Stimulated activated CD4-positive, alpha-beta T cell treated with anti-CD3 and anti-CD28 coated beads, Interleukin-12 subunit alpha, Interleukin-12 subunit beta, amount 100 ng/mL, for 24 hours (primary cell): ENCODE results near the gene PNMT.
A peak's percentile ranks its signal among the peaks of the same experiment; 100 is the strongest.
"Not testable (repeated sequence)": the region's sequence is repeated elsewhere in the genome, so short reads cannot be mapped to it uniquely, and the experiment has no call there.

Experiments
- DNase-seq, 2 experiments: peaks; one replicate each; pipeline ENCODE4 v3.0.0-alpha.2; 2020; ENCODE audit warnings: low read depth in 2 of 2

The PNMT gene

DNA sequence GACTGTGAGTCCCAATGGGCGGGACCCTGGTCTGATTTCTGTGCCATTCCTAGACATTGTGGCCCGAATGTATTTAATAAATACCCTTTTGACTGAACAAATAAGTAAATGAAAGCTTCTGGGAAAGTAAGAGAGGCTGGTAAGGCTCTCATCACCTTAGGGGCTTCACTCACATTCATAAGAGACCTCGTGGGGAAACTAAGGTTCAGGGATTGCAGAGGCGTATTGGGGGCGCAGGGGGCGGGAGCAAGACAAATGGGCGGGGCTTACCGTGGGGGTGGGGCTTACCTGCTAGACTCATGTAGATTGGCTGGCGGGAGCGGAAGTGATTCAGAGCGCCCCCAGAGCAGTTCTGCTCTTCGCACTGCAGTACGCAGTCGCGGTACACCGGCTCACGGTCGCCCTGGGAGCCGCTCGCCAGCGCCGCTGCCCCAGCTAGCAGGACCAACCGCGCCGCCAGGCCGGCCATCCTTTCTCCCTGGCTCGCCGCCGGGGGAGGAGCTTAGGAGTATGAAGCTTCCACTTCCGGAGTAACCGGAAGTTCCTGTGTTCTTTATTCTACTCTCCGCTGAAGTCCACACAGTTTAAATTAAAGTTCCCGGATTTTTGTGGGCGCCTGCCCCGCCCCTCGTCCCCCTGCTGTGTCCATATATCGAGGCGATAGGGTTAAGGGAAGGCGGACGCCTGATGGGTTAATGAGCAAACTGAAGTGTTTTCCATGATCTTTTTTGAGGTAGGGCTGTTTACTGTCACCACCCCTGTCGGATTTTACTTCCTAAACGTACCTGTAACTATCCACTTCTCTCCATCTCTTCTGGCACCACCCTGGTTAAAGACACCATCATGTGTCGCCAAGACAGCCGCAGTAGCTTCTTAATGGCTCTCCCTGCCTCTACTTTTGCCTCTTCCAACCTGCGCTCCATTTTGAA is 19.6 kb downstream of the PNMT start, which contains the start of gene PGAP3:
TSS of gene PGAP3 (minus strand) at position 512 of the 929 bp plus-strand sequence. CDS start at position 469, 43 bp downstream.
- peak; percentile 68 to 84 for DNase-seq

DNA sequence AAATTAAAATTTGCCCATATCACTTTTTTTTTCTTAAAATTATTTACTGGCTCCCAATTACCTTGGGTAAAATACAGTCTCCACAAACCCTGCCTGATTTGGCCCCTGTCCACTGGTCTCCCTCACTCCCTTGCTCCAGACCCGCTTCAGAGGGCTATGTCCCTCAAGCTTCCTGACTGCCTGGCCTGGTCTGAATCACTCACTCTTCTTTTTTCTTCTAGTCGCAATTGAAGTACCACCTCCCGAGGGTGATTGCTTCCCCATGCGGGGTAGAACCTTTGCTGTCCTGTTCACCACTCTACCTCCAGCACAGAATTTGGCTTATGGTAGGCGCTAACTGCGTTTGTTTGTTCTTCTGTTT is 20.2 kb downstream of the PNMT start:
- DNase-seq, result no peak

DNA sequence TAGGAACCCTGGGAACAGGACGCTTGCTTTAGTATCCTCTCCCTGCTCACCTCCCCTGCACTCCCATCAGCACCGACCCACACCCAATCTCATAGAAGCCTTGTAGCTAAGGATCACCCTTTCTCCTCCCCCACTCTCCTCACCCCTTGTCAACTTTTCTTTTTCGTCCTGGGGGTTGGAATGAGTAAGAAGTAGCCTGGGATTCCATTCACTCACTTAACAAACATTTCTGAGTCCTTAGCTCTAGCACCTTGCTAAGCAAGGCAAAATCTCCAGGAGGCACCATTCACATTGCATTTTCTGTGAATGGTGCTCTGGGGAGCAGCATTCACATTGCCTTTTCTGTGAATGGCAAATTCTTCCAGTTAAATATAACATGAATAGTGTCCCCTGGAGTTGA is 20.7 kb downstream of the PNMT start:
- no peak for DNase-seq

DNA sequence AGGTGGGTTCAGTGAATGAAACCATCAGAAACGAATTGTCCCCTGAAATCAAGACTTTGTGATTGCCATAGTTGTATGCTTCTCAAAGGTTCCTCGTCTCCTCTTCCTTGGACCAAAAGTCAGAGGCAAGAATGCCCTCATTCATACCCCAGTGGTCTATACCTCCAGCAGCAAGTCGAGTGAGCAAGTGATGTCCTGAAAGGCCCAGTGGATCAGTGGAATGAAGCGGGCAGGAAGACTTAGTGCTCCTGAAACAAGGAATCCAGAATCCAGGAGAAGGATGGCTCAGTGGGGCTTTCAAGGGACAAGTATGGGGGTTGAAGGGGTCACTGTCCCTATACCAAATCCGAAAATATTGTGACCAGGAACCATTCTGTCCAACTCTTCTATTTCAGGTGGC is 26.3 kb downstream of the PNMT start:
- DNase-seq, result no peak

DNA sequence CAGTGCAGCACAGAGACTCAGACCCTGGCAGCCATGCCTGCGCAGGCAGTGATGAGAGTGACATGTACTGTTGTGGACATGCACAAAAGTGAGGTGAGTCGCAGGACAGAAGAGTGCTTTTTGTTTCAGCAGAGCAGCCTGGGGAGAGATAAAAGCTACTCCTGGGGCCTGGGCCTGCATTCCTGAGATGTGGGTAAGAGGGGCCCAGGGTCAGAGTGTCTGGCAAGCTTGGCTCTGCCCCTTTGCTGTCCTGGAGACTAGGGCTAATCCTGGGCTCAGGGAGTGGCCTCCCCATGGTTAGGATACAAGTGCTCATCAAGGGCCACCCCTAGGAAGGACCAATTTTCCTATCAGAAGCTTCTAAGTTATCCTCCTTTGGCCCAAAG is 26.8 kb downstream of the PNMT start:
- no peak for DNase-seq

DNA sequence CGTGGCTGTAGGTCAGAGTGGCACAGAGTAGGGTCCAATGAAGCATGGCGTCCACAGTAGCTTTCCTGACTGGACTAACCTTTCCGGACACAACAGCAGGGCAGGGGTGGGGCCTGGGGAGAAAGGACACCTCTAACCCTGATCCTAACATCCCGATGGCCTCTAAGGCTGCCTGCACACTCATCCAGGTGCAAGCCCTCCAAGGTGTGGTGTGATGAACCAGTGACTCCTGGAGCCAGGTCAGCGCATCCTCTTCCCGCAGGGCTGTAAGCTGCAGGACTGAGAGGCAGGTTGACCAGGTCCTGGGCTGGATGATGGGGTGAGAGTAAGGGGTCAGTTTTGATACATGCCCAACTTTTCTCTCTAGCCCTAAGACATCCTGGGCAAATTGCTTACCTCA is 28.5 kb downstream of the PNMT start:
- no peak for DNase-seq

DNA sequence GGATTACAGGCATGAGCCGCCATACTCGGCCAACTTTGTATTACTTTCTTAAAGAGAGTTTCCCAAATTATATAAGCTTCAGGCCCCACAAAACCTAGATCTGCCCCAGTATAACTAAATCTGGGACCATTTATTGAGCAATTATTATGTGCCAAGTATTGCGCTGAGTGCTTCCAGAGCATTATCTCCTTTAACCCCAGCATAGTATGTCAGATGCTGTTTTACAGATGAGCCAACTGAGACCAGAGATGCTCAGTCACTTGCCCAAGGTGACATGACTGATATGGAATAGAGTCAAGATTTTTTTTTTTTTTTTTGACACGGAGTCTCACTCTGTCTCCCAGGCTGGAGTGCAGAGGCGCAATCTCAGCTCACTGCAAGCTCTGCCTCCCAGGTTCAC is 29.7 kb downstream of the PNMT start:
- DNase-seq, result no peak

DNA sequence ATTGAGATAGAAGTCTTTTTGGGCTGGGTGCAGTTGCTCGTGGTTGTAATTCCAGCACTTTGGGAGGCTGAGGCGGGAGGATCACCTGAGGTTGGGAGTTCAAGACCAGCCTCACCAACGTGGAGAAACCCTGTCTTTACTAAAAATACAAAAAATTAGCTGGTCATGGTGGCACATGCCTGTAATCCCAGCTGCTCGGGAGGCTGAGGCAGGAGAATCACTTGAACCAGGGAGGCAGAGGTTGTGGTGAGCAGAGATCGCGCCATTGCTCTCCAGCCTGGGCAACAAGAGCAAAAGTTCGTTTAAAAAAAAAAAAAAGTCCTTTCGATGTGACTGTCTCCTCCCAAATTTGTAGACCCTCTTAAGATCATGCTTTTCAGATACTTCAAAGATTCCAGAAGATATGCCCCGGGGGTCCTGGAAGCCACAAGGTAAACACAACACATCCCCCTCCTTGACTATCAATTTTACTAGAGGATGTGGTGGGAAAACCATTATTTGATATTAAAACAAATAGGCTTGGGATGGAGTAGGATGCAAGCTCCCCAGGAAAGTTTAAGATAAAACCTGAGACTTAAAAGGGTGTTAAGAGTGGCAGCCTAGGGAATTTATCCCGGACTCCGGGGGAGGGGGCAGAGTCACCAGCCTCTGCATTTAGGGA is 31.0 kb downstream of the PNMT start:
- DNase-seq, result not testable (repeated sequence)

DNA sequence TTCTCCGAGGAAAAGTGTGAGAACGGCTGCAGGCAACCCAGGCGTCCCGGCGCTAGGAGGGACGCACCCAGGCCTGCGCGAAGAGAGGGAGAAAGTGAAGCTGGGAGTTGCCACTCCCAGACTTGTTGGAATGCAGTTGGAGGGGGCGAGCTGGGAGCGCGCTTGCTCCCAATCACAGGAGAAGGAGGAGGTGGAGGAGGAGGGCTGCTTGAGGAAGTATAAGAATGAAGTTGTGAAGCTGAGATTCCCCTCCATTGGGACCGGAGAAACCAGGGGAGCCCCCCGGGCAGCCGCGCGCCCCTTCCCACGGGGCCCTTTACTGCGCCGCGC is 31.5 kb downstream of the PNMT start, which contains the start of gene ERBB2:
TSS of gene ERBB2 (plus strand) at position 247 of the 330 bp plus-strand sequence. CDS start 175 bp downstream, outside the sequence.
- no peak for DNase-seq

DNA sequence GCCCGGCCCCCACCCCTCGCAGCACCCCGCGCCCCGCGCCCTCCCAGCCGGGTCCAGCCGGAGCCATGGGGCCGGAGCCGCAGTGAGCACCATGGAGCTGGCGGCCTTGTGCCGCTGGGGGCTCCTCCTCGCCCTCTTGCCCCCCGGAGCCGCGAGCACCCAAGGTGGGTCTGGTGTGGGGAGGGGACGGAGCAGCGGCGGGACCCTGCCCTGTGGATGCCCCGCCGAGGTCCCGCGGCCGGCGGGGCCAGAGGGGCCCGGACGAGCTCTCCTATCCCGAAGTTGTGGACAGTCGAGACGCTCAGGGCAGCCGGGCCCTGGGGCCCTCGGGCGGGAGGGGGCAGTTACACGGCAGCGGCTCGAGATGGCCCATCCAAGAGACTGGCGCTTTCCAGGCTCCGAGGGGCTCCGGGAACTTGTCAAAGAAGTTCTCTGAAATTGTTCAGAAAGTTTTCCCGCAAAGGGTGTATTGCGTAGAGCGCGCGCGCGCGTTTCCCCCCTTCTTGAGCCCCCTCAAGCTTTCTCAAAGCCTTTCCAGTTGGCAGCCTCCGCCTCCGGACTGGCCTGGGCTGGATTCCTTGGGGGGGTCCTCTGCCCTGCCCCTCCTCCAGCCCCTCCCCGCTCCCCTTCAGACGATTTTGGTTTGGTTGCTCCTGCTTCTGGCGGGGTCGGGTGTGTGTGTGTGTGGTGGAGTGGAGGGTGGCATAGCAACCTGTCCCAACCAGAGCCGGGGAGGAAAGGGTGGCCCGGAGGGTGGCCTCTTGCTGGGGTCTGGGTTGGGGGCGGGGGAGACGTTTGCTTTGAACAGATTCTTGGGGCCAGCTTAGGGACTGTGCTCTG is 32.1 kb downstream of the PNMT start:
- no peak for DNase-seq

DNA sequence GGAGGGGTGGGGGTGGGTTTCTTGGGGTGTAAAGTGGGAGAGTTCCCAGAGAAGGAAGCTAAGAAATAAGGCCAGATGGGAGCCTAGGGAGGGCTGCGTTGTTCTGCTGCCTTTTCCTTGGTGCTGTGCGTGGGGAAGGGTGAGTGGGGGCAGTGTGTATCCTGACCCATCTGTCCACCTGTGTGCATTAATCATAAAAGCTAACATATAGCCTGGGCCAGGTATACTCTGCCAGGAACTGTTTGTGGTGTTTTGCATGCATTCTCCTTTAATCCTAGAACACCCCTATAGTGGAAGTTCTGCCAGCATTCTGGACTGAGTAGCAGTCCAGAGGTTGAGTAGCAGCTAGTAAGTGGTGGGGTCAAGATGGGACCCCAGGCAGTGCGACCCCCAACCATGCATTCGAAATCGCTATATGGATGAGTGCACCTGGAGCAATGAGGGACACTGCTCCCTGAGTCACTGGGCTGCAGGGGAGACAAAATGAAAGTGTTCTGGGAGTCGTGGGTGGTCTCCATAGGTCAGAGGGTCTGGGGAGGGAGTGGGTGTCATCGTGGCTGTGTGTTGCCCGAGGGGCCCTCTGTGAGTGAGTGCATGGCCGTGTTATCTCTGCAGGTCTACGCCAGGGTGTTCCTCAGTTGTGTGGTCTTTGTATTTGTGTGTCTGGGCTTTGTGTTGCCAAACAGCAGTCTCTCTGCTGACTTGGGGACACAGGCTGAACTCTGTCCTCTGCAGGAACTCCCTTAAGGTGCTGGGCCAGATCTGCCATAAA is 32.9 kb downstream of the PNMT start:
- no peak for DNase-seq

DNA sequence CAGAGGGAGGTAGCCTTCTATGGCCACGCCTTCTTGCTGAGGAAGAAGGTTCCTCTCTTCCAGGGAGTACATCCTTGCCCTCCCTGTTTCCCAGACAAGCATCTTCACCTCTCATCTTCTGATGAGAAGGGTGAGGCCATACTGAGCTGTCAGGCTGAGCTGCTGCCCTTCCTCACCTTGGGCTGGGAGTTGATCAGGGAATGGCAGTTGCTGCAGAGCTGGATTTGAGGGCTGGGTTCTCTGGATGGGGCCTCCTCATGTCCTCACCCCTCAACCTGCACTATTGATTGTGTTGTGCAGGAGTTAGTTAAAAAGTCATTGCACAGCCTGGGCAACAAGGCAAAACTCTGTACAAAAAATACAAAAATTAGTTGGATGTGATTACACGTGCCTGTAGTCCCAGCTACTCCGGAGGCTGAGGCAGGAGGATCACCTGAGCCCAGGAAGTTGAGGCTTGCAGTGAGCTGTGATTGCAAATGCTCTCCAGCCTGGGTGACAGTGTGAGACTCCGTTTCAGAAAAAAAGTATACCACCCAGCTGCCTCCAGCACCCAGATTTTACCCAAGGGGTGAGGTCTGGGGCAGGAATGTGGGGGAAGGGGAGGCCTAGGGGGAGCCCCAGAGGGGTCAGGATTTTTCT is 33.6 kb downstream of the PNMT start:
- DNase-seq, result no peak

DNA sequence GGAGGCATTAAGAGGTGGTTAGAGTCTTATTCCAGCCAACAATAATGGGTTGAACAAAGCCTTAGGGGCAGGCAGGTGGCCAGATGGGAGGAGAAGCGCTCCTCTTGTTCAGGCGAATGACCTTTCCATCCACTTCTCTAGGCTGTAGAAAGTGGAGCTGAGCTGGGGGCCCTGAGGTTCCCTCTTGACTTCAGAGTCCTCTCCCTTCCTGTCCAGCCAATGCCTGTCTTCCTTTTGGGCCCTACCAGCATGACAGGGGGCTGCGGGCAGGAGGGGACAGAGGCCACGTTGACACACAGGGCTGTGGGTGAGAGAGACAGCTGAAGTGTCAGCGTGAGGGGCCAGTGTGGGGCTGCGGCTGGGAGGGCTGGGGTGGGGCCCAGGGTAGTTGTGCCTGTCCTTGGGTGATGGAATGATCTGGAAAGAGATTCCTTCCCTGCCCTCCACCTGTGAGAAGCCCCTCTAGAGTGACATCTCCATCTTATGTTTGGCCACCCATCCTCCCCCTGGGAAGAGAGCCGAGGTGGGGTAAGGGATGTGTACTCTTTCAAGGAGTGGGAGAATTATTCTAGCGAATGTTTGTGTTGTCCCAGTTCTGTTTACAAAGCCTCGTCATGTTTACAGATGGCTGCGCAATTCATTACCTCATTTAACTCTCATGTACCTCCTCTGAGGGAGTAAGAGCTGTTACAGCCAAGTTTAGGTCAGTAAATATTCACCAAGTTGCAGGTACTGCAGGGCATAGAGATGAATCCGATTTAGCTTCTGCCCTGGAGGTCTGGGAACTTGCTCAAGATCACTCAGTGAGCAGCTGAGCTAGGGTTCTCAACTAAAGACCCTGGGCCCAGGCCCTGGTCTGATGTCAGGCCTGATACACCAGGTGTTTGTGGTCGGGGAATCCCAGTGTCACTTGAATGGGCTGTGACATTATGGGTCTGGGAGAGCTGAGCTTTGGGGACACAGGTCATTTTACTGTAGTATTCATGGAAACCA is 34.9 kb downstream of the PNMT start:
- DNase-seq, result no peak

DNA sequence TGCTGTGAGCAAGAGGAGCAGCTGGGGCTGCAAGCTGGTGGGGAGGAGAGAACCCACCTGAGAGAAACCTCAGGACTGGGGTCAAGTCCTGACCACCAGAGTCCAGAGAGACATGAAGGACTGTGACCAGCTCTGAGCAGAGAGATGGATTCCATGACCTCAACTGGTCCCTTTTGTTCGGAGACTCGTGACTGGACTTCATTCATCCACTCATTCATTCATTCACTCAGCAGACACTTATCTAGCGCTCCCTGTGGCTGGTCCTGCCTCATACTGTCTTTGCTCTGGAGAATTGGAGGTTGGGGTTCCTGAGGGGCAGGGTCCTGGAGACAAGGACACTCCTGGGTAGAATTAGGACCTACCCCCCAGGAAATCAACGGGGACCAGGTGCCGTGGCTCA is 35.7 kb downstream of the PNMT start:
- no peak for DNase-seq

DNA sequence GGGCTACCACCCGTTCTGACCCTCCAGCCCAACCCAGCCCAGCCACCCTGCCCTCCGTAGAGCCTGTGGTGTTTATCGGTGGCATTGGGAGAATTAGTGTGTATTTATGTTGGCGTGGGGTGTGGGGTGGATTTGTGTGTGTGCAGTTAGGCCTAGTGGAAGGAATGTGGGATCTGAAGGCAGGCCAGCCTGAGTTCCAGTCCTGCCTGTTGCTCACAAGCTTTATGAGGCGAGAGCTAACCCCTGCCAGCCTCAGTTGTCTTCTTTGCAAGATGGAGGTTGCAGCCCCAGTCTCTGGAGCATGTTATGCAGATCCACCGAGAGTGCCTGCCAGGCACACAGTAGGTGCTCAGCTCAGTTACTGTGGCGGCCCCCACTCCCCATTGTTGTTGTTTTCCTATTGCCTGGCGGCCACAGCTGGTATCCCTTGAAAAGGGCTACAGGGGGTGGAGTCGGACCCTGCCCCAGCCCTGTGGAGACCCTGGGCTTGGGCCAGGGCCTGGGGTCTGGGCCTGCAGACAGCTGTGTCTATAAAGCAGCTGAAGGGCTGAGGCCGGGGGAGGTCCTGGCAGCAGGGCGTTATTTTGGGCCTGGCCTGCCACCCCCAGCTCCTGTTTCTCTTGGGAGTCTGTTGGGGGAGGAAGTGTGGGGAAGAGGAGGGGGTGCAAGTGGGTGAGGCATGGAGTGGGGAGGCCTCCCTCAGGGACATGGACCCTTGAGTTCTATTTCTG is 36.7 kb downstream of the PNMT start:
- DNase-seq, result no peak

DNA sequence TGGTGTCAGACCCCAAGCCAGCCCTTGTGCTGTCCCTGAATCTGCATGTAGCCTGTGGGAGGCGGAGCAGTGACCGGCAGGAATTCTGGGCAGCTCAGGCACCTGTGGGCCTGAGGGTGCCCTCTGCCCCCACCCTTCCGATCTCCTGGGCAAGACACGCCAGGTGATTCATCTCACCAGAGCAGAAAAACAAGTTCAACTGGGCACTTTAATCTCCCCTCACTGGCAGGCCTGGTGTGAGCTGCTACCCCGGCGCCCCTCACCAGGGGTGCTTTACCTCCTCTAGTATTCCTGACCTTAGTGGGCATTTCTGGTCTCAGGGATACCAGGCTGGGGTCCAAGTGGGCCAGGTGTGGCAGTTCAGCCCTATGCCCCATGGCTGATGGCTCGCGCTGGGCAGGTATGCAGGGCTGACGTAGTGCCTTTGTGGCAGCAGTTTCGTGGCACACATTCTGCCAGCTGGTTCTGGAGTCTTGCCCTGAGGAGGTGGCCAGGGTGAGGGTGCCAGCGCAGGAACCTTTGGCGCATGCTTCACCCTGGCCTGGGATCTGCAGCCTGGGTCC is 37.6 kb downstream of the PNMT start:
- no peak for DNase-seq

DNA sequence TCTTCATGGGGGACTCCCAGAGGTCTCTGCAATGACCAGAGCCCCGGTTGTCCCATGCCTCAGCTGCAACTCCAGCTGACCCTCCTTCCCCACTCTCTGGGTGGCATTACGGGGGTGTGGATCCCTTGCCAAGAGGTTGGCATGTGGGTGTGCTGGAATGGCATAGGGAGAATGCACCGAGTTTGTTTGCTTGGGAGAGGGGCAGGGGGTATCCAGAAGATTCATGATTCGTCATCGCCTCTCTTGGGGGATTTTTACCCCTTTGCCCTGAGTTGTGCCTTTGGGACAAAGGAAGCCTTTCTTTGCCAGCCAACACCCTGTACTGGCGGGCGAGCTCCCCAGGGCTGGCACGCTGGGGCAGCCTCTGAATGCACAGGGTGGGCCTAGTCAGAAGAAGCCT is 38.1 kb downstream of the PNMT start:
- no peak for DNase-seq

DNA sequence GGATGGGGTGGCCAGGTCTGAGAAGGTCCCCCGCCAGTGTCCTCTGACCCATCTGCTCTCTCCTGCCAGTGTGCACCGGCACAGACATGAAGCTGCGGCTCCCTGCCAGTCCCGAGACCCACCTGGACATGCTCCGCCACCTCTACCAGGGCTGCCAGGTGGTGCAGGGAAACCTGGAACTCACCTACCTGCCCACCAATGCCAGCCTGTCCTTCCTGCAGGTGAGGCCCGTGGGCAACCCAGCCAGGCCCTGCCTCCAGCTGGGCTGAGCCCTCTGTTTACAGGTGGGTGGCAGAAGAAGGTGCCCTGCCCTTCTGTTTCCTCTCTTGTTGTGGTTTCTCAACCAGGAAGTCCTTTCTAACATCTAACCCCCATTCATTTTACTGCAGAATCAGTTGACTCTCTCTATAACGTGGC is 38.7 kb downstream of the PNMT start:
- no peak for DNase-seq
